GM12891 (cell line): ENCODE data around the gene GDF10.

ENCODE experiments used
- PAX5 ChIP-seq: IDR thresholded peaks from 2 replicates; pipeline ENCODE4 v1.6.1; 2011; ENCODE audit warnings: low read length, moderate library complexity, mild to moderate bottlenecking; ENCODE audit not compliant: insufficient read depth, severe bottlenecking
- POLR2A ChIP-seq: IDR thresholded peaks from 2 replicates; pipeline ENCODE4 v1.6.1; 2011; ENCODE audit warnings: low read depth, low read length, control low read depth
- POLR2AphosphoS5 ChIP-seq: IDR thresholded peaks from 2 replicates; pipeline ENCODE4 v1.6.1; 2011; ENCODE audit warnings: low read depth, low read length, control low read depth
- SPI1 ChIP-seq: IDR thresholded peaks from 2 replicates; pipeline ENCODE4 v1.6.1; 2011; ENCODE audit warnings: low read depth, low read length, control low read depth
- TAF1 ChIP-seq: IDR thresholded peaks from 2 replicates; pipeline ENCODE4 v1.6.1; 2011; ENCODE audit warnings: low read depth, low read length, control low read depth

DNA sequence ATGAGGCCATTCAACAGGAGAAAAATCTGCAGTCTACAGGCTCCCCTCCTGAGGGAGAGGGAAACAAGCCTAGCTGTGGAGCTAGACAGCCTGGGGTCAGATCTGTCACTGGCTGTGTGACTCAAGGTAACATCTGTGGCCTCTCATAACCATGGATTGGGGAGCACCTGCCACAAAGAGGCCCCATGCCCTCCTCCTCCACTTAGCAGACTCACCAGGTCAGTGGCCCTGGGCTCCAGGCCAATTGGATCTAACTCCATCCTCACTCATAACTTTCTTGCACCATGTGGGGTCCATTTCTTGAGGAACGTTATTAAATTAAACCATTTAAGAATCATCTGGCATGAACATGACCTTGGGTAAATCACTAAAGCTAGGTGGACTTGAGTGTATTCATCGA lies 1.8 kb downstream of the GDF10 start:
- no peak for TF ChIP-seq PAX5
- no peak for TF ChIP-seq POLR2AphosphoS5
- TF ChIP-seq TAF1, result no peak
- no peak for TF ChIP-seq POLR2A
- no peak for TF ChIP-seq SPI1
